Keratinocyte (primary cell): ENCODE measurements around the gene HECTD4.

Source experiments
- EZH2 ChIP-seq: IDR thresholded peaks from one replicate; pipeline ENCODE4 v1.6.1; 2012; ENCODE audit warnings: inconsistent platforms, mild to moderate bottlenecking, low read length, moderate library complexity
- TF ChIP-seq, protein P1 (sequence below), 3 experiments: IDR thresholded peaks in 1 of 3; conservative IDR thresholded peaks in 1 of 3; optimal IDR thresholded peaks in 1 of 3; 2 replicates in 2 of 3; 3 replicates in 1 of 3; pipeline versions ENCODE3 to v1.5.1; 2011; ENCODE audit warnings: low read length in 3 of 3, mild to moderate bottlenecking in 3 of 3, moderate library complexity in 2 of 3, control low read depth in 1 of 3, inconsistent platforms in 1 of 3; ENCODE audit not compliant: insufficient read depth in 2 of 3; ENCODE audit errors: extremely low read depth in 1 of 3

DNA sequence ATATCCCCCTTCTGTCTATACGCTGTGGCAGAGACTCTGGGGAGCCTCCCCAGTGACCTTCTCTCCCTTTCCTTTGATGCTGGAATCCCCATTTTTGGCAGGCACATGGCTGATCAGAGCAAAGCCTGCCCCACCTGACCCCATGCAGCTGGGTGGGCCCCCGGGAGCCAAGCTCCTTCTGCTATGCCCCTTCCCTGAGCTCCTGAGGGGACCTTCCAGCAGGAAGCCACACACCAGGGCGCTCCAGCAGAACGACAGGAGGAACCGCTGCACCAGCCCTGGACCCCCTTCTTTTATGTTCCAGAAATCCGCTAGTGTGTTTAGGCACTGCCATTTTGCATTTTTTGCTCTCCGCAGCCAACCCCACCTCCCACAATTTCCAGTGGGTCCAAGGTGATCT is 212.3 kb downstream of the HECTD4 start:
- TF ChIP-seq, protein P1, sequence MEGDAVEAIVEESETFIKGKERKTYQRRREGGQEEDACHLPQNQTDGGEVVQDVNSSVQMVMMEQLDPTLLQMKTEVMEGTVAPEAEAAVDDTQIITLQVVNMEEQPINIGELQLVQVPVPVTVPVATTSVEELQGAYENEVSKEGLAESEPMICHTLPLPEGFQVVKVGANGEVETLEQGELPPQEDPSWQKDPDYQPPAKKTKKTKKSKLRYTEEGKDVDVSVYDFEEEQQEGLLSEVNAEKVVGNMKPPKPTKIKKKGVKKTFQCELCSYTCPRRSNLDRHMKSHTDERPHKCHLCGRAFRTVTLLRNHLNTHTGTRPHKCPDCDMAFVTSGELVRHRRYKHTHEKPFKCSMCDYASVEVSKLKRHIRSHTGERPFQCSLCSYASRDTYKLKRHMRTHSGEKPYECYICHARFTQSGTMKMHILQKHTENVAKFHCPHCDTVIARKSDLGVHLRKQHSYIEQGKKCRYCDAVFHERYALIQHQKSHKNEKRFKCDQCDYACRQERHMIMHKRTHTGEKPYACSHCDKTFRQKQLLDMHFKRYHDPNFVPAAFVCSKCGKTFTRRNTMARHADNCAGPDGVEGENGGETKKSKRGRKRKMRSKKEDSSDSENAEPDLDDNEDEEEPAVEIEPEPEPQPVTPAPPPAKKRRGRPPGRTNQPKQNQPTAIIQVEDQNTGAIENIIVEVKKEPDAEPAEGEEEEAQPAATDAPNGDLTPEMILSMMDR (optimal IDR thresholded peaks at IDR 0.05 in 1 of 3, IDR thresholded peaks at IDR 0.05 in 1 of 3, conservative IDR thresholded peaks at IDR 0.05 in 1 of 3; ENCODE audit: extremely low read depth in 1 of 3, insufficient read depth in 2 of 3, low read length in 3 of 3), result no peak
- TF ChIP-seq EZH2, result no peak
